GM12891 (cell line): Measurements from ENCODE around the gene LSM4.

ENCODE experiments used
- POLR2A ChIP-seq: IDR thresholded peaks from 2 replicates; pipeline ENCODE4 v1.6.1; 2011; ENCODE audit warnings: low read depth, low read length, control low read depth
- POLR2AphosphoS5 ChIP-seq: IDR thresholded peaks from 2 replicates; pipeline ENCODE4 v1.6.1; 2011; ENCODE audit warnings: low read depth, low read length, control low read depth
- TAF1 ChIP-seq: IDR thresholded peaks from 2 replicates; pipeline ENCODE4 v1.6.1; 2011; ENCODE audit warnings: low read depth, low read length, control low read depth

DNA sequence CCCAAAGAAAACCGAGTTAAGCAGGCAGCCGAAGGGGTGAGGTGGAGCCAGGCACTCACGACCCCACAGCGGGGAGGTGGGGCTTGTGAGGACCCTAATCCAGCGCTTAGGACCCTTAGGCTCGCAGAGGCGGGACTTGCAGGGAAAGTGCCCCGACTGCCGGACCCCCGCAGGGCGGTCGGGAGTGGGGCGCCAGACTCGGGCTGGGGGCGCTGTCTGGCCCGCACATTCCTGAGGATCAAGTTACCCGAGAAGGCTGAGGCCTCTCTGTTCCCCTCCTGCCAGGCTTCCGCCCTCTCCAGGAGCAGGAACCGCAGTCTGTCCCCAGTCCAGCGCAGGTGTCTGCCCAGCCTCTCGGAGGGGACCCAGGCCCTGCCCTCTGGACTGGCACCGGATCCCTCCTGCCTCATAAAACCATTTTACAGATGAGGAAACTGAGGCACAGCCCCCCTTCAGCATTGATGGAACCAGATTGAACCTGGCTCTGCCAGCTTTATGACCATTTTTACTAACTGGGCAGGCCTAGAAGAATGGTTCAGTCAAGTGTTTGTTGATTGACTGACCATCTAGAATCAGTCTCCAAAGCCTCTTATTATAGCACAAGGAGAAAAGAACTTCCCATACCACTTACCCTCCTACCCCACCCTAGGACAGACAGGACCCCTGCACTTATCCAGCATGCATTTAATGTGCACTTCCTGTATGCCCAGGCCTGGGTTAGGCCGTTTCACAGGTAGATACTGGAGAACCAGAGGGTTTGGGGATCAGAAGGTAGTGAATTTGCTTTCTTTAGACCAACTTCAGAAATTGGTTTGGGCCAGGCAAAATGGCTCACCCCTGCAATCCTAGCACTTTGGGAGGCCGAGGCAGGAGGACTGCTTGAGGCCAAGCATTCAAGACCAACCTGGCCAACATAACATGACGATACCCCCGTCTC lies 34.8 kb downstream of the LSM4 start:
- TF ChIP-seq TAF1: no peak
- no peak for TF ChIP-seq POLR2A
- TF ChIP-seq POLR2AphosphoS5: no peak
